GM12878 (cell line): ENCODE data around the gene COL26A1. TPM values are rescaled to one million over a fixed set of nuclear protein-coding genes. Genes with fewer than 3 reads are reported as not detected.

Experiments
- ATAC-seq: fragments of 200-7000 bp; cut with Tn5 transposase; 3 replicates; pipeline ENCODE4 v1.9.1; 2020; ENCODE audit warnings: mild to moderate bottlenecking, moderate library complexity
- BruUV-seq: library from RNA; stranded (reverse); fragments of 400-500 nt; replicated peaks from 2 replicates; lab custom pipeline; 2021; lab: Mats Ljungman, UMichigan
- CTCF ChIA-PET: fragments of 300-600 bp; sonication (Branson Sonifier 250); formaldehyde crosslinking; extraction: SDS; loops from one replicate; lab custom pipeline; 2021; ENCODE audit warnings: inconsistent platforms; lab: Yijun Ruan, JAX
- POLR2A ChIA-PET: fragments of 350-600 bp; formaldehyde crosslinking; extraction: SDS; loops from one replicate; lab custom pipeline; 2021; ENCODE audit warnings: inconsistent platforms; lab: Charles Lee
- RAD21 ChIA-PET: fragments of 300-600 bp; sonication (Branson Sonifier 250); formaldehyde crosslinking; loops from one replicate; lab custom pipeline; 2023; ENCODE audit warnings: antibody characterized with exemption; ENCODE audit not compliant: unreplicated experiment; lab: Charles Lee
- SMC1A ChIA-PET: fragments of 300-600 bp; sonication (Branson Sonifier 250); formaldehyde crosslinking; loops from one replicate; lab custom pipeline; 2023; ENCODE audit not compliant: unreplicated experiment, uncharacterized antibody; lab: Charles Lee
- DNase-seq: peaks from one replicate; pipeline ENCODE4 v3.0.0-alpha.2; 2011; ENCODE audit warnings: low read depth, low spot score
- FAIRE-seq: peaks from 3 replicates; lab custom pipeline; 2011; peaks lifted over from hg19 to GRCh38; lab: Jason Lieb, UNC
- H2AFZ ChIP-seq: 2 replicates; pipeline ENCODE4 v1.6.0; 2011; ENCODE audit warnings: low read depth, low read length, control low read depth; ENCODE audit not compliant: control insufficient read depth
- H3K27ac ChIP-seq: 2 replicates; pipeline ENCODE4 v1.5.1; 2011; ENCODE audit warnings: control low read depth; ENCODE audit not compliant: control insufficient read depth, insufficient read depth
- H3K27me3 ChIP-seq, 2 experiments: replicated peaks in 1 of 2; 2 replicates each; pipeline versions ENCODE4 v1.6.0 to v1.6.1; 2011; ENCODE audit warnings: low read length in 1 of 2; ENCODE audit not compliant: control insufficient read depth in 2 of 2, insufficient read depth in 2 of 2
- H3K36me3 ChIP-seq, 2 experiments: 2 replicates each; pipeline ENCODE4 v1.5.1; 2011; ENCODE audit warnings: low read length in 1 of 2; ENCODE audit not compliant: control insufficient read depth in 2 of 2, insufficient read depth in 2 of 2
- H3K4me1 ChIP-seq: 2 replicates; pipeline ENCODE4 v1.6.1; 2011; ENCODE audit warnings: mild to moderate bottlenecking, low read length, moderate library complexity, mixed read lengths; ENCODE audit not compliant: control insufficient read depth, insufficient read depth
- H3K4me2 ChIP-seq: 2 replicates; pipeline ENCODE4 v1.6.0; 2011; ENCODE audit warnings: control low read depth; ENCODE audit not compliant: control insufficient read depth, insufficient read depth
- H3K4me3 ChIP-seq: fragments of 200-600 bp; sonication (generic); 2 replicates; pipeline ENCODE4 v1.5.1; 2016
- H3K79me2 ChIP-seq: 2 replicates; pipeline ENCODE4 v1.6.0; 2011; ENCODE audit warnings: low read length; ENCODE audit not compliant: control insufficient read depth, insufficient read depth
- H3K9ac ChIP-seq: 2 replicates; pipeline ENCODE4 v1.8.0; 2011; ENCODE audit warnings: low read length, control low read depth, mixed read lengths; ENCODE audit not compliant: control insufficient read depth, insufficient read depth
- H3K9me3 ChIP-seq: replicated peaks from 3 replicates; pipeline ENCODE4 v1.5.1; 2011; ENCODE audit warnings: mild to moderate bottlenecking, low read length; ENCODE audit not compliant: control insufficient read depth, insufficient read depth
- H4K20me1 ChIP-seq: 2 replicates; pipeline ENCODE4 v1.6.0; 2011; ENCODE audit not compliant: control insufficient read depth, insufficient read depth
- BHLHE40 ChIP-seq, 2 experiments: fragments of 450-650 bp in 1 of 2; IDR thresholded peaks; 2 replicates each; pipeline ENCODE4 v1.6.1; 2011 to 2017; ENCODE audit warnings: low read depth in 2 of 2, borderline replicate concordance in 1 of 2, improper control_type of control experiment in 1 of 2, low read length in 1 of 2, mild to moderate bottlenecking in 1 of 2
- DPF2 ChIP-seq: fragments of 450-650 bp; IDR thresholded peaks from 2 replicates; pipeline ENCODE4 v1.6.1; 2017; ENCODE audit warnings: mild to moderate bottlenecking
- ETV6 ChIP-seq, 2 experiments: fragments of 450-650 bp in 1 of 2; IDR thresholded peaks in 1 of 2; conservative IDR thresholded peaks in 1 of 2; 2 replicates each; pipeline ENCODE4 v1.6.1; 2014; ENCODE audit warnings: antibody characterized with exemption in 1 of 2, borderline replicate concordance in 1 of 2, low read depth in 1 of 2, mild to moderate bottlenecking in 1 of 2, moderate library complexity in 1 of 2
- IKZF2 ChIP-seq, 2 experiments: fragments of 450-650 bp; IDR thresholded peaks; 2 replicates each; pipeline ENCODE4 v1.6.1; 2017; ENCODE audit warnings: mild to moderate bottlenecking in 2 of 2, moderate library complexity in 2 of 2
- PKNOX1 ChIP-seq: fragments of 450-650 bp; IDR thresholded peaks from 2 replicates; pipeline ENCODE4 v1.6.1; 2016; ENCODE audit warnings: mild to moderate bottlenecking
- RFX5 ChIP-seq: IDR thresholded peaks from 2 replicates; pipeline ENCODE4 v1.6.1; 2011; ENCODE audit warnings: low read depth, low read length, improper control_type of control experiment
- SIN3A ChIP-seq: IDR thresholded peaks from 2 replicates; pipeline ENCODE4 v1.6.1; 2012; ENCODE audit warnings: low read depth, low read length, improper control_type of control experiment
- ZNF217 ChIP-seq: fragments of 450-650 bp; IDR thresholded peaks from 2 replicates; pipeline ENCODE4 v1.6.1; 2017; ENCODE audit warnings: antibody characterized with exemption, mild to moderate bottlenecking
- WGBS: methylation state at CpG from one replicate; pipeline ENCODE4 v1.1.6; 2016; ENCODE audit warnings: low lambda C conversion rate; ENCODE audit not compliant: insufficient replicate concordance, insufficient coverage; ENCODE audit errors: missing lambda C conversion rate; 5-methylcytosine and 5-hydroxymethylcytosine counted together
- in situ Hi-C: fragments of 300-500 bp; cut with MboI; formaldehyde crosslinking; loops from 9 replicates; pipeline ENCODE4 v1.14.3; 2018; ENCODE audit warnings: mixed read lengths
- intact Hi-C: fragments of 100-400 bp; cut with micrococcal nuclease; formaldehyde crosslinking; loops from one replicate; pipeline ENCODE4 v1.14.2; 2022; ENCODE audit not compliant: unreplicated experiment
- polyA plus RNA-seq, 11 experiments: library from polyadenylated mRNA; depleted of rRNA in 4 of 11; unstranded in 6 of 11; stranded (reverse) in 5 of 11; fragments of >200 nt; fragmentation: Nextera tagmentation in 4 of 11; fragmentation: Illumina TruSeq in 1 of 11; extraction: Ambion mirVana in 4 of 11; extraction: Trizol in 1 of 11; gene quantifications; 1 replicate in 1 of 11; 2 replicates in 10 of 11; pipeline versions ENCODE4 v1.2.1 to v1.2.3, GENCODE V29; 2011 to 2016; ENCODE audit warnings: inconsistent platforms in 2 of 11, missing spikeins in 2 of 11, low read depth in 1 of 11
- total RNA-seq, 4 experiments: library from RNA; depleted of rRNA in 3 of 4; stranded (reverse); fragments of >200 nt in 3 of 4; fragmentation: Illumina TruSeq in 1 of 4; extraction: Trizol in 1 of 4; gene quantifications; 2 replicates each; pipeline versions ENCODE4 v1.2.1 to v1.2.3, GENCODE V29; 2013 to 2021

Gene COL26A1
- total and polyA plus RNA-seq, 10 of the 15 experiments (the other 5 are each of a cell fraction or from before 2014, with no cell fraction given), result 0.08 TPM; not detected in 9

- no peak for TF ChIP-seq PKNOX1
- no peak for TF ChIP-seq ETV6 (conservative IDR thresholded peaks at IDR 0.05 in 1 of 2, IDR thresholded peaks at IDR 0.05 in 1 of 2; ENCODE audit: borderline replicate concordance in 1 of 2, low read depth in 1 of 2)
Observed at GRCh38 chr7:101436221-101436735, 73.6 kb downstream of the COL26A1 start (continued).

GRCh38 chr7:101436857-101437576 is 74.3 kb downstream of the COL26A1 start:
- ChIA-PET SMC1A (no interaction called here), RAD21 (no interaction called here), CTCF (no interaction called here), POLR2A (interaction anchor here (0.7 kb wide), 1 partner anchor 72 kb away, joined by 3 read pairs; no protein-coding TSS in a partner anchor)
- Histone ChIP-seq H3K9me3 (no peaks in the 10 kb centered on the region), H3K79me2 (no peaks in the 10 kb centered on the region), H3K9ac (no peak overlapping the region), H3K4me1 (no peaks in the 10 kb centered on the region), H4K20me1 (no peaks in the 10 kb centered on the region), H3K4me3 (no peak overlapping the region), H2AFZ (no peak overlapping the region), H3K27me3 (no peaks in the 10 kb centered on the region), H3K27ac (no peak overlapping the region), H3K36me3 (no peaks in the 10 kb centered on the region), H3K4me2 (no peak overlapping the region)
- 0 out of 3 replicates have a peak, but pooled peaks have one; percentile 18 for ATAC-seq
- intact Hi-C loops, result no loop called here
- TF ChIP-seq SIN3A (no peak), ZNF217 (no peak), IKZF2 (IDR thresholded peaks at IDR 0.05) (no peak), RFX5 (no peak), BHLHE40 (IDR thresholded peaks at IDR 0.05; ENCODE audit: borderline replicate concordance in 1 of 2, low read depth in 2 of 2, low read length in 1 of 2) (no peak), DPF2 (no peak)
- FAIRE-seq, result no peak
- no TSS peak for BruUV-seq
- in situ Hi-C loops, result no loop called here
- DNase-seq, result no peak
- 51% methylated on average over 16 of the region's 19 CpGs for WGBS
